Measurements from ENCODE around the gene RAPGEF5.
A peak's percentile ranks its signal among the peaks of the same experiment; 100 is the strongest.

The RAPGEF5 gene

DNA sequence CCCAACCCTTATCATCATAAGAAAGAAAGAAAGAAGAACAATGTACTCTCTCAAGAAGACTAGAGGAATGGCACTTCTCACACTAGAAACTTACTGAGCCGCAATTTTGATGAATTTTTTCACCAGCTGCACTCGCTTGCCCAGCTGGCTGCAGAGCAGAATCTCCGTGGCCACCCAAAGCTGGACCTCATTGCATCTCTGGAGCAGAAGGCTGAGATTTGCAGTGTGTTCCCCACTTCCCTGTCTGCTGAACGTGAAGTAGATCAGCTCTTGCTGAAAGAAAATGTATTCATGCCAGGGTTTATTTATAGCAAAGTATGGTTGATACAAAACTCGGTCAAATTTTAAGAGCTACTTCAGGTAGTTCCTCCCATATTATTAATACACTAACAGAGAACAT, 212.0 kb downstream of the RAPGEF5 start:
- DNase-seq: no peak

DNA sequence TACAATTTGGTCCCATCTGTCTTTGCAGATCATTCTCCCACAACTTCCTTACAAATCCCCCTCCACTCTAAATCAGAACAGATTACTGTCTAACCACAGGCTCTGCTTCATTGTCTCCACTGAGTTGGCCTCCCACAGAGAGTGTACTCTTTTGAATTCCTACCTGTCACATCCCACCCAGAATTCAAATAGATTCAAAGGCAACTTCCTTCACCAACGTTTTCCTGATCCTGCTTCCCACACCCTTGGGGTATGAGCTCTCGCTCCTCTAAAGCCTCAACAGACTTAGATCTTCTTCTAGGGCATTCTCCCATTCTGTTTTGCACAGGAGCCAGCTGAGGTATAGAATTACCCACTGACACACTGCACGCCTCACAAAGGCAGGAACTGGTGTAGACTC, 213.5 kb downstream of the RAPGEF5 start:
- no peak for DNase-seq

DNA sequence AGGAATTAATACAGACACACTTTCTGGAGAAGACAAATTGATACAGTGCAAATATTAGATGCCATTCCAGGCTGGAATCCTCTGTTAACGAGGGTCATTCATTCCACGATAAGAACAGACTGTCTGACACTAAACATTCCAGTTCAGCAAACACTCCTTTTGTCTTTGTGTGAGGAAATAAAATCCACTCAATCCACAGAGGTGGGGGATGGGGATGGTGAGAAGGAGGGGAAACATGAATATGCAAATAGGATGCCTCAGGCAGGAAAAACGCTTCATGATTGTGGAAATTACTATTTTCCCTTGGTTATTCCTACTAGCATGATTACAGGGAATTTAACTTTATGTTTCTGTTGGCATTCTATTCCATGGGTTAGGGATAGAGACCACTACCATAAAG, 214.4 kb downstream of the RAPGEF5 start:
- DNase-seq: no peak

- no peak for DNase-seq
These were observed 215.6 kb downstream of the RAPGEF5 start for GRCh38 chr7:22141355-22141754.

- no peak for DNase-seq
These were observed 216.4 kb downstream of the RAPGEF5 start for GRCh38 chr7:22140578-22140977.

DNA sequence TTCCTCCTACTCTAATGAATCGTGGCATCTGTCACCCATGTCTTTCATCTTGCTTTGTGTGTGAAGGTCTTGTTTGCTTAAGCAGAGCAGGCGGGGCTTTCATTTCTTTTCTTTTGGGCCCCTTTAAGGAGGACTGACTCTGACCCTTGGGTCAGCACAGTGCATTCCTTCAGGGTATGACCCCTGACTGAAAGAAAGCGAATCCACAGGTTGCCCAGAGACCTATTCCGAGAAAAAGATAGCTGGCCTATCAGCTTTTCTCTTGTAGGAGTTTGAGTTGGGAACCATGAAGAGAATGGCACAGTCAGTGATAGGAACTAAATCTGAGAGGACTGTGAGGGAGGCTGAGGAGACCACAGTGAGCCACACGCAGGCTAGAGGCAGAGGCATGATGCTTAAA, 218.1 kb downstream of the RAPGEF5 start:
- no peak for DNase-seq

DNA sequence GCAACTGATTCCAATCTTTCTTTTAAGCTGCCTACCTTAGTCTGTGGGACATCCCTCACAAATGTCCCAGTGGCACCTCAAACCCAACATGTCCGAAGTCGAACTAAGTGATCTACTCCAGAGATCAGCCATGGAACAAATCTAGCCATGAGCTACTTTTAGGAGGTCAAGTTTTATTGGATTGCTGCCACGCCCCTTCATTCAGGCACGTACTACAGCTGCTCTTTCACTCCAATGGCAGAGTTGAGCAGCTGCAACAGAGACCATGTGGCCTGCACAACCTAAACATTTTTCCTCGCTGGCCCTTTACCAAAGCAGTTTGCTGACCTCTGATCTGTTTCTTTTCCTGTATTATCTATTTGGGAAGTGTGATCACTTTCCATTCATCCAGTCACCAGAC, 218.8 kb downstream of the RAPGEF5 start:
- DNase-seq: no peak

DNA sequence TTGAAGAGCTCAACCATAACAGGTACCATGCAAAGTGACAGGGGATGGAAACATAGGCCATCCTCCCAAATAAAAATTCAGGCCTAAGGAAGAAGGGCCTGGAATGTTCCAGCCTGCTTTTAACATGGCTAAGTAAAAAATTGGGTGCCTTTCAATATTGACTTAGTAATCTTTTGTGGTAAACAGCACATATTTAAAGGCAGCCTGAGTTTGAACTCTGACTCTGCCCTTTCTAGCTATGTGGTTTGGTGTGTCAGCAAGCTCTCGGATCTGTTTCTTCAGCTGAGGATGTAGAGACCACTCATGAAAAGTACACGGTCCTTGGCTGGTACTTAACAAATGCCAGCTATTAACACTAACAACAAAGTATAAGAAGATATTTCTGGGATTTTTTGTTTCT, 219.5 kb downstream of the RAPGEF5 start:
- DNase-seq: no peak

GRCh38 chr7:22137026-22137425, 219.9 kb downstream of the RAPGEF5 start:
- DNase-seq: no peak

DNA sequence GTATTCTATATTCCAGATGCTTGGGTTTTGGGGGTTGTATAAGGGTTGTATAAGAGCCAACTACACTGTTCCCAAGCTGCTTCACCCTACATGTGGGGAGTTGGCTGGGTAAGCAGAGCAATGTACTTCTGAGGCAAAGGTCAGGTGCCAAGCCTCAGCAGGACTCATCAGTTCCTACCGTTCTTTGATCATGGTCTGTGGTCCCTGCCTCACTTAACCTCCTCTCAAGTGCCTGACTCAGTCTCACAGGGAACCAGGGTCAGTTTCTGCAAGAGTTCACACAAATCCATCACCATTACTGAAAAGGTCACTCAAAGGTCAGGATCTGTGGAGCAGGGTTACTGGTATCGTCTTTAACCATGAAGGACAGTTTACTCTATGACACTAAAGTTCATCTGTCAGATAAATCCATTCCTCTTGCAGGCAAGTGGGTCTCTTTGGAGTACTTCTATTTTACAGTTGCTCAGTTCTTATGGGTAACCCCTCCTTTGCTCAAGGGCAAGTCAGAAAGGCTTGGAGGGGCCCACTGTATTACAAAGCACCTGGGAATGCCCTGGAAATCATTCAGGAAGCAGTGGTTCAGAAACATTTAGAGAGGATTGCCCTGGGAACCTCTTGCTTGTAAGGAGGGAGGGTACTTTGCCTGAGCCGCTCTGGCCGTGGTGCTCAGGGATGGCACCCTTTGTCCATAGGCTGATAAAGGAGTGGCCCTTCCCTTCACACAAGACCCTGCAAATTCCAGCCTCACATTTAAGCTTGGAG, 227.0 kb downstream of the RAPGEF5 start:
- DNase-seq: no peak

DNA sequence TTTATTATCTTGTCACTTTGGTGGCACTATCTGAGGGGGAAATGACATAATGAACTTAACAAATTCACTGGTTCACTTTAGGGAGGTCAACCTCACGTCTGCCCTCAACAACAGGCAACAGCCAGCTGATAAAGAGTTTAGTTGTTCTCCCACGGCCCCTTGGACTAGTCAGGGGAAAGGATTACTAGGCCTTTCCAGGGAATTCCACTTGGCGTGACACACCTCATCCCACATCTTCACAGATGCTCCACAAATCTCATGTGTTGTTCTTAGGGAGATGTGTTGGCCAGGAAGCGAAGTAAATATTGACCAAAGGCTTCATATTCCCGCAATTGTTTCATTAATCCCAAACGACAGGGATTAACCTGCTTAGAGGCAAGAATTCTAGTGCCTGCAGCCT, 227.8 kb downstream of the RAPGEF5 start:
- DNase-seq: no peak

DNA sequence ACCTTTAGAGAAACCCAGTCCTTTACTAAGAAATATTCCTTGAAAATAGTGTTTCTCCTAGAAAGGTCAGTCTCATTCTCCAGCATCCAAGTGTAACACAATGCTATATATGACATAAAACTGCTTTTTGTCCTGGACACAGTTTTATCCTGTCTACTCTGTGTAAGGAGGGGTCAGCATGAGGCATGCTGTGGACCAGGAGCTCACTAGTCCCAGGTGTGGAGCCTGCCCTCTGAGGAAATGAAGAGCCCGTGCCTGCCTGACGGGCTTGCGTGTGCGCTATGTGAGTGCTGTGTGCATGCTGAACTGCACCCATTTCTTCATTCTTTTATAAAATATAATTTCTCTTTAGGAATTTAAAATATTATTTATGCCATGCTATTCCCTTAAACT, 228.4 kb downstream of the RAPGEF5 start:
- no peak for DNase-seq

- no peak for DNase-seq
These were observed 229.0 kb downstream of the RAPGEF5 start for GRCh38 chr7:22127835-22128527.

DNA sequence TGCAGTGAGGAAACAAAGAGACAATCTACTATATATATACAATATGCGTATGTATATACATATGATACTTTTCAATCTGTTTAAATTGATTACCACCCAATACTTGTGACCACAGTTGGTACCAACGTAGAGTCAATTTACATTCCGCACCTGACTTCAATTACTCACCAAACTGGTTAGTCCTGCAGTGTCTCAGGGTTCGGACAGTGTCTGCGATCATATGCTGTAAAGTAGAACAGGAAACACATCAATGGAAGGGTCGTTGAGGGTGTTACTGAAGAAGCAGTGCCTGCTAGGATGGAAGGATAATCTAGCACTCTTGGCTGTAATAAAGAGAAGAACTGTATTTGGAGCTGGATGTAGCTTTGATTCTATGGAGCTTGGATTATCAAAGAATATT, 231.5 kb downstream of the RAPGEF5 start:
- no peak for DNase-seq

DNA sequence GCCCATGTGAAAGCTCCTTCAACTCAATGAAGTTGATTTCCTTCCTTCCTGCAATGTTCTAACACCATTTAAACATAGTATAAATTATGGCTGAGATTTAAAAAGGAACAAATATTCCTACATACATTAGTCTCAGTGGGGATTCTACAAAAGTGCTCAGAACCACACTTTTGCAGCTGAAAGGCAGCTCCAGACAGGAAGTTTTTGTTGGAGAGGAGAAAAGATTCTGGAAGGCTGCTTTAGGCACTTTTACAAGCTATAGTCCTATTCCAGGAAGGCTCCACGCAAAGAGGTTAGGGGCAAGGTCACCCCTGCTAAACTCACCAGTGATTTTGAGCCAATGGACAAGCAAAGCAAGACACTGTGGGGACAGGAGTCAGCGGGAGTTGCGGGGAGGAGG, 232.0 kb downstream of the RAPGEF5 start:
- DNase-seq: no peak

DNA sequence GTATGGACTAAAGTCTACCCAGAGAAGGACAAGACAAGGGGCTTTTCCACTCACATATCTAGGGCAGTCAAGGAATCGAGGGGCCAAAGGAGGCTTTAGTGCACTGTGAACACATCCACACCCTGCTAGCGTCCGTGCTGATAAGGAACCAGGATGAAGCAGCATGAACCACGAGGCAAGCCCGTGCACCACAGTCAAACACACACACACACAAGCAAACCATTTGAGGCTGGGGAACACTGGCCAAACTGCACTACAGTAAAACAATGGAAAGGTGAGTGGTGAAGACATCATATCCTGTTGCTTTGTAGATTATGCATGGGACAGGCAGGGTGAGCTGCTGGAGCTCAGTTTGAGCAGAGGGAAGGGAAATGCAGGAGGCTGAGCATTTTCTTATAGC, 233.8 kb downstream of the RAPGEF5 start:
- no peak for DNase-seq

GRCh38 chr7:22121702-22122474, 235.1 kb downstream of the RAPGEF5 start:
- no peak for DNase-seq

DNA sequence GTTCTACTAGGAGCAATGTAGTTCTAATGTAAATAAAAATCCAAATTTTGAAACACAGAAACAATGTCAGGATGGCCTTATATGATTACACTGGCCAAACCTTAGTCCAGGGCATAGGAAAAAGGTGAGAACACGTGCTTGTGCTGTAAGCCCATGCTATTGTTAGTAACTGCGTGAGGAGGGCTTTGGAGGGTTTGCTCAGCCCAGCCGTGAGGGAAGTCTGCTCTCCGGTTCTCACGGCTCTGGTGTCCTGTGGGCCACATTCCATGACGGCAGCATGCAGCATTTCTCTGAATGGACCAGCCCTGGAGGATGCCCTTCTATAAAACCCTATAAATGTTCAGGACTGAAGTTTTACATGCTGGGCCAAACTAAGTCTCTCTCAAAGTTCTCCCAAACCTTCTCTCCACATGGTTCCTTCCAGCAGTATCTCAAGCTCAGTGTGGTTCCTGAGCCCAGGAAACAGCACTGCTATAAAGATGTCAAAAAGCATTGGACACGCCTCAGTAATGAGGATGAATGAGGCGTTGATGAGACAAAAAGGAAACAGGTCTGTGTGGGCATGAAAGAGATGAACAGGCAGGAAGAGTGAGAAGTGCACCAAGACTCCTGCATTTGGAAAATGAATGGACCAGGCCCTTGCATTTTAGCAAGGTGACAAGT, 236.4 kb downstream of the RAPGEF5 start:
- DNase-seq: peak; percentile 43

GRCh38 chr7:22117222-22117621, 239.7 kb downstream of the RAPGEF5 start:
- DNase-seq: no peak

- no peak for DNase-seq
These were observed 240.4 kb downstream of the RAPGEF5 start for GRCh38 chr7:22116451-22117030.

- DNase-seq: no peak
These were observed 241.3 kb downstream of the RAPGEF5 start for GRCh38 chr7:22115689-22116088.

DNA sequence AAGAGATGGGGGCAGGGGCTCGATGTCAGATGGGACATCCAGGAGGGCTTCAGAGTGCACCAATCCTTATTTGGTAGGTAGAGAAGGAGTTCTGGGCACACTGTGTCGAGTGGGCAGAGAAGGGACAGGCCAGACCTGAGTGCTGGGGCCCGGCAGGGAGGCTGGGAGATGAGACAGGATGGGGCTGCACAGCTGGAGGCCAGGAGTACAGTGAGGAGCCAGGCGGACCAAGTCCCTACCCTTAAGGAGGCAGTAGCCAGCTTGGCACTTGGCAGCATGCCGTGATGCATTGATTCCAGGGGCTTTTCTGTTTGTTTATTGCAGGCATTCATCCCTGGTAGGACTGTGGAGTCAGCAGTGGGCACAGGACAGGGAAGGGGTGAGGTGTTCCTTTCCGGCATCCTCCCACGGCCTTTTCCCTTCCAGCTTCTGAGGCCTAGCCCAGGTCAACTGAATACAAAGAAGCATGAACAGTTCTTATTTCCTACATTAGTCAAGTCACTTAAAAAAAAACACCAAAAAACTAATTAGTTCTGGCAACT, 242.4 kb downstream of the RAPGEF5 start:
- DNase-seq: no peak

GRCh38 chr7:22113041-22113440, 243.9 kb downstream of the RAPGEF5 start:
- no peak for DNase-seq

Measured in retina (tissue), 1 donor.